ENCODE results near the gene KIF3C. TPM values are rescaled to one million over a fixed set of nuclear protein-coding genes. Genes with fewer than 3 reads are reported as not detected.
A peak's percentile ranks its signal among the peaks of the same experiment; 100 is the strongest.

KIF3C gene
- total RNA-seq, 1 donor from 2014 or later, result 13.2 TPM

- H3K27ac ChIP-seq, result no peak overlapping the region
- H3K9me3 ChIP-seq (ENCODE audit: low read depth), result no peaks in the 10 kb centered on the region
- peaks cover 5% of the 10 kb centered on the region for H3K4me1 ChIP-seq
- no peaks in the 10 kb centered on the region for H3K36me3 ChIP-seq
- no peak overlapping the region for H3K4me2 ChIP-seq
- H3K4me3 ChIP-seq, result no peak overlapping the region
- Mint-ChIP-seq H3K27ac (no peak overlapping the region), H3K9me3 (no peaks in the 10 kb centered on the region), H3K36me3 (no peaks in the 10 kb centered on the region), H3K27me3 (ENCODE audit: insufficient read depth, low read depth) (peaks cover 3% of the 10 kb centered on the region), H3K4me1 (peaks cover 9% of the 10 kb centered on the region), H3K4me3 (no peak overlapping the region)
- no peaks in the 10 kb centered on the region for H3K79me2 ChIP-seq (ENCODE audit: low read depth)
- H3K27me3 ChIP-seq, result no peaks in the 10 kb centered on the region
- no peak overlapping the region for H3K9ac ChIP-seq
- H4K20me1 ChIP-seq (ENCODE audit: low read depth), result no peaks in the 10 kb centered on the region
- no peak for TF ChIP-seq EZH2 (IDR thresholded peaks at IDR 0.05)
- no peak for TF ChIP-seq CTCF (IDR thresholded peaks at IDR 0.05)
- no peak for TF ChIP-seq EZH2phosphoT487 (IDR thresholded peaks at IDR 0.05)
- no peak for DNase-seq (ENCODE audit: low spot score)
- H3F3A ChIP-seq (ENCODE audit: low read depth), result no peaks in the 10 kb centered on the region
- peak overlapping the region; percentile 88 for H2AFZ ChIP-seq (replicated peaks)
Measured at GRCh38 chr2:25895018-25895417, 87.3 kb downstream of the KIF3C start.

GRCh38 chr2:25894135-25894830 is 88.0 kb downstream of the KIF3C start:
- H3K79me2 ChIP-seq (ENCODE audit: low read depth), result no peaks in the 10 kb centered on the region
- no peak for DNase-seq (ENCODE audit: low spot score)
- H3K4me2 ChIP-seq, result no peak overlapping the region
- no peak overlapping the region for H3K27ac ChIP-seq
- peaks cover 9% of the 10 kb centered on the region for H3K4me1 Mint-ChIP-seq
- no peaks in the 10 kb centered on the region for H3K36me3 ChIP-seq
- H3K9me3 ChIP-seq (ENCODE audit: low read depth), result no peaks in the 10 kb centered on the region
- H3K4me1 ChIP-seq, result peaks cover 5% of the 10 kb centered on the region
- H3F3A ChIP-seq (ENCODE audit: low read depth), result no peaks in the 10 kb centered on the region
- H3K4me3 Mint-ChIP-seq, result no peak overlapping the region
- no peaks in the 10 kb centered on the region for H4K20me1 ChIP-seq (ENCODE audit: low read depth)
- TF ChIP-seq EZH2phosphoT487 (IDR thresholded peaks at IDR 0.05), result no peak
- no peak for TF ChIP-seq CTCF (IDR thresholded peaks at IDR 0.05)
- no peak for TF ChIP-seq EZH2 (IDR thresholded peaks at IDR 0.05)
- H3K9me3 Mint-ChIP-seq, result no peaks in the 10 kb centered on the region
- H3K4me3 ChIP-seq, result no peak overlapping the region
- no peaks in the 10 kb centered on the region for H3K27me3 ChIP-seq
- no peak overlapping the region for H3K27ac Mint-ChIP-seq
- peaks cover 3% of the 10 kb centered on the region for H3K27me3 Mint-ChIP-seq (ENCODE audit: insufficient read depth, low read depth)
- H3K36me3 Mint-ChIP-seq, result no peaks in the 10 kb centered on the region
- no peak overlapping the region for H2AFZ ChIP-seq (replicated peaks)
- no peak overlapping the region for H3K9ac ChIP-seq

GRCh38 chr2:25891672-25892071 is 90.6 kb downstream of the KIF3C start:
- no peaks in the 10 kb centered on the region for H4K20me1 ChIP-seq (ENCODE audit: low read depth)
- no peaks in the 10 kb centered on the region for H3K36me3 ChIP-seq
- H3K4me3 ChIP-seq, result no peak overlapping the region
- Mint-ChIP-seq H3K4me3 (no peak overlapping the region), H3K27me3 (ENCODE audit: insufficient read depth, low read depth) (no peaks in the 10 kb centered on the region), H3K9me3 (no peaks in the 10 kb centered on the region), H3K36me3 (no peaks in the 10 kb centered on the region), H3K27ac (no peak overlapping the region), H3K4me1 (peaks cover 9% of the 10 kb centered on the region)
- DNase-seq (ENCODE audit: low spot score), result no peak
- H3K9me3 ChIP-seq (ENCODE audit: low read depth), result no peaks in the 10 kb centered on the region
- H3K4me2 ChIP-seq, result no peak overlapping the region
- no peak overlapping the region for H2AFZ ChIP-seq (replicated peaks)
- H3K79me2 ChIP-seq (ENCODE audit: low read depth), result no peaks in the 10 kb centered on the region
- TF ChIP-seq CTCF (IDR thresholded peaks at IDR 0.05) (no peak), EZH2 (IDR thresholded peaks at IDR 0.05) (no peak), EZH2phosphoT487 (IDR thresholded peaks at IDR 0.05) (no peak)
- H3K27ac ChIP-seq, result no peak overlapping the region
- H3K27me3 ChIP-seq, result no peaks in the 10 kb centered on the region
- H3K9ac ChIP-seq, result no peak overlapping the region
- H3K4me1 ChIP-seq, result peaks cover 5% of the 10 kb centered on the region
- H3F3A ChIP-seq (ENCODE audit: low read depth), result no peaks in the 10 kb centered on the region
